Measurements from ENCODE around the gene SMC3. TPM values are rescaled to one million over a fixed set of nuclear protein-coding genes. Genes with fewer than 3 reads are reported as not detected.

The SMC3 gene
- total RNA-seq, 1 experiment from 2014 or later, result 31.3 TPM

GRCh38 chr10:110548002-110548401 lies 19.5 kb upstream of the SMC3 start:
- intact Hi-C loops (cut with micrococcal nuclease; ENCODE audit: unreplicated experiment), result no loop called here
- DNase-seq, result no peak
- H3K27me3 Mint-ChIP-seq (ENCODE audit: unreplicated experiment), result peaks cover 14% of the 10 kb centered on the region
- H3K9me3 Mint-ChIP-seq (ENCODE audit: low read depth, unreplicated experiment), result no peaks in the 10 kb centered on the region
- H3K4me3 Mint-ChIP-seq (ENCODE audit: low read depth, unreplicated experiment), result no peak overlapping the region
- no peak overlapping the region for H3K27ac Mint-ChIP-seq (ENCODE audit: unreplicated experiment)
- peaks cover 8% of the 10 kb centered on the region for H3K4me1 Mint-ChIP-seq (ENCODE audit: low read depth, unreplicated experiment)
- no TSS peak for BruUV-seq (replicated peaks)
- CTCF ChIA-PET, result no interaction called here
- no peak for TF ChIP-seq CTCF (IDR thresholded peaks at IDR 0.05; ENCODE audit: unreplicated experiment)
- H3K36me3 Mint-ChIP-seq (ENCODE audit: insufficient read depth, unreplicated experiment), result no peaks in the 10 kb centered on the region

- Mint-ChIP-seq H3K9me3 (ENCODE audit: low read depth, unreplicated experiment) (no peaks in the 10 kb centered on the region), H3K36me3 (ENCODE audit: insufficient read depth, unreplicated experiment) (no peaks in the 10 kb centered on the region), H3K4me1 (ENCODE audit: low read depth, unreplicated experiment) (peaks cover 8% of the 10 kb centered on the region), H3K27ac (ENCODE audit: unreplicated experiment) (no peak overlapping the region), H3K4me3 (ENCODE audit: low read depth, unreplicated experiment) (no peak overlapping the region), H3K27me3 (ENCODE audit: unreplicated experiment) (peaks cover 14% of the 10 kb centered on the region)
- no TSS peak for BruUV-seq (replicated peaks)
- CTCF ChIA-PET, result no interaction called here
- DNase-seq, result no peak
- TF ChIP-seq CTCF (IDR thresholded peaks at IDR 0.05; ENCODE audit: unreplicated experiment), result no peak
- intact Hi-C loops (cut with micrococcal nuclease; ENCODE audit: unreplicated experiment), result no loop called here
Observed at GRCh38 chr10:110549211-110549610, 18.3 kb upstream of the SMC3 start.

- H3K4me3 Mint-ChIP-seq (ENCODE audit: low read depth, unreplicated experiment), result no peak overlapping the region
- CTCF ChIA-PET, result no interaction called here
- H3K27me3 Mint-ChIP-seq (ENCODE audit: unreplicated experiment), result peaks cover 20% of the 10 kb centered on the region
- H3K36me3 Mint-ChIP-seq (ENCODE audit: insufficient read depth, unreplicated experiment), result no peaks in the 10 kb centered on the region
- no peaks in the 10 kb centered on the region for H3K9me3 Mint-ChIP-seq (ENCODE audit: low read depth, unreplicated experiment)
- TF ChIP-seq CTCF (IDR thresholded peaks at IDR 0.05; ENCODE audit: unreplicated experiment), result no peak
- intact Hi-C loops (cut with micrococcal nuclease; ENCODE audit: unreplicated experiment), result no loop called here
- H3K27ac Mint-ChIP-seq (ENCODE audit: unreplicated experiment), result no peak overlapping the region
- DNase-seq, result no peak
- no peaks in the 10 kb centered on the region for H3K4me1 Mint-ChIP-seq (ENCODE audit: low read depth, unreplicated experiment)
- no TSS peak for BruUV-seq (replicated peaks)
Observed at GRCh38 chr10:110553905-110554304, 13.6 kb upstream of the SMC3 start.

- Mint-ChIP-seq H3K4me3 (ENCODE audit: low read depth, unreplicated experiment) (no peak overlapping the region), H3K27ac (ENCODE audit: unreplicated experiment) (no peak overlapping the region), H3K27me3 (ENCODE audit: unreplicated experiment) (peaks cover 24% of the 10 kb centered on the region), H3K9me3 (ENCODE audit: low read depth, unreplicated experiment) (no peaks in the 10 kb centered on the region), H3K36me3 (ENCODE audit: insufficient read depth, unreplicated experiment) (no peaks in the 10 kb centered on the region), H3K4me1 (ENCODE audit: low read depth, unreplicated experiment) (no peaks in the 10 kb centered on the region)
- CTCF ChIA-PET, result no interaction called here
- intact Hi-C loops (cut with micrococcal nuclease; ENCODE audit: unreplicated experiment), result no loop called here
- no peak for TF ChIP-seq CTCF (IDR thresholded peaks at IDR 0.05; ENCODE audit: unreplicated experiment)
- no peak for DNase-seq
- no TSS peak for BruUV-seq (replicated peaks)
Observed at GRCh38 chr10:110556296-110556695, 11.2 kb upstream of the SMC3 start.
